ENCODE results near the gene RGMA. TPM values are rescaled to one million over a fixed set of nuclear protein-coding genes. Genes with fewer than 3 reads are reported as not detected.

The RGMA gene
- polyA plus RNA-seq, 1 experiment, result 0.17 TPM

GRCh38 chr15:92997821-92998220, 91.2 kb downstream of the RGMA start:
- ChIA-PET POLR2A (no interaction called here), CTCF (no interaction called here)
- H3K27ac ChIP-seq (ENCODE audit: low read depth, low read length), result no peak overlapping the region
- H3K9me3 ChIP-seq (ENCODE audit: control insufficient read depth, insufficient read depth, low read length), result no peaks in the 10 kb centered on the region
- DNase-seq (ENCODE audit: low read depth, low spot score), result no peak
- no peaks in the 10 kb centered on the region for H3K27me3 ChIP-seq (ENCODE audit: control insufficient read depth, insufficient read depth, low read length)
- no peak for TF ChIP-seq CTCF (IDR thresholded peaks at IDR 0.05; ENCODE audit: low read depth, low read length)
- H3K4me3 ChIP-seq (ENCODE audit: low read depth, low read length), result no peak overlapping the region

- ChIA-PET POLR2A (no interaction called here), CTCF (no interaction called here)
- Histone ChIP-seq H3K27me3 (ENCODE audit: control insufficient read depth, insufficient read depth, low read length) (no peaks in the 10 kb centered on the region), H3K4me3 (ENCODE audit: low read depth, low read length) (no peak overlapping the region), H3K9me3 (ENCODE audit: control insufficient read depth, insufficient read depth, low read length) (no peaks in the 10 kb centered on the region), H3K27ac (ENCODE audit: low read depth, low read length) (no peak overlapping the region)
- TF ChIP-seq CTCF (IDR thresholded peaks at IDR 0.05; ENCODE audit: low read depth, low read length), result no peak
- DNase-seq (ENCODE audit: low read depth, low spot score), result no peak
These were observed 96.3 kb downstream of the RGMA start for GRCh38 chr15:92992720-92993119.

GRCh38 chr15:92990031-92990430, 99.0 kb downstream of the RGMA start:
- CTCF ChIA-PET, result interaction anchor here (1.4 kb wide), 1 partner anchor 193 kb away, joined by 4 read pairs; no protein-coding TSS in a partner anchor
- no peak for TF ChIP-seq CTCF (IDR thresholded peaks at IDR 0.05; ENCODE audit: low read depth, low read length)
- H3K27ac ChIP-seq (ENCODE audit: low read depth, low read length), result no peak overlapping the region
- no peaks in the 10 kb centered on the region for H3K9me3 ChIP-seq (ENCODE audit: control insufficient read depth, insufficient read depth, low read length)
- no peak for DNase-seq (ENCODE audit: low read depth, low spot score)
- H3K4me3 ChIP-seq (ENCODE audit: low read depth, low read length), result no peak overlapping the region
- POLR2A ChIA-PET, result no interaction called here
- H3K27me3 ChIP-seq (ENCODE audit: control insufficient read depth, insufficient read depth, low read length), result no peaks in the 10 kb centered on the region

GRCh38 chr15:92989470-92989869, 99.5 kb downstream of the RGMA start:
- Histone ChIP-seq H3K9me3 (ENCODE audit: control insufficient read depth, insufficient read depth, low read length) (no peaks in the 10 kb centered on the region), H3K4me3 (ENCODE audit: low read depth, low read length) (no peak overlapping the region), H3K27ac (ENCODE audit: low read depth, low read length) (no peak overlapping the region), H3K27me3 (ENCODE audit: control insufficient read depth, insufficient read depth, low read length) (no peaks in the 10 kb centered on the region)
- ChIA-PET POLR2A (no interaction called here), CTCF (interaction anchor here (1.4 kb wide), 1 partner anchor 192 kb away, joined by 4 read pairs; no protein-coding TSS in a partner anchor)
- no peak for TF ChIP-seq CTCF (IDR thresholded peaks at IDR 0.05; ENCODE audit: low read depth, low read length)
- DNase-seq (ENCODE audit: low read depth, low spot score), result no peak

Other genes starting within 250 kb of the RGMA start
- gene CHD2, start 188.9 kb downstream of the RGMA start, polyA plus RNA-seq (2011; rRNA removed), result 62.6 and 74.8 TPM in 2 replicates

All from AG04450 (cell line).